ENCODE results near the gene PIAS4. TPM values are rescaled to one million over a fixed set of nuclear protein-coding genes. Genes with fewer than 3 reads are reported as not detected.

Gene PIAS4
- total and polyA plus RNA-seq, 9 of the 15 experiments (the other 6 are each of a cell fraction or from before 2014, with no cell fraction given), result 0.27 to 34.9 (median 14.4) TPM

- peak; percentile 76 to 79 for TF ChIP-seq RAD21 (CRISPR knock-in tag; conservative IDR thresholded peaks at IDR 0.05 in 1 of 2, IDR thresholded peaks at IDR 0.05 in 1 of 2)
- no peak for TF ChIP-seq ZBTB49 (CRISPR knock-in tag; IDR thresholded peaks at IDR 0.05; ENCODE audit: borderline replicate concordance)
- TF ChIP-seq ARID3A (IDR thresholded peaks at IDR 0.05; ENCODE audit: borderline replicate concordance, low read depth, low read length), result peak; percentile 89
- TF ChIP-seq DIDO1 (tag; IDR thresholded peaks at IDR 0.05; ENCODE audit: low read depth), result no peak
- peak in 1 of 2 experiments; percentile 49; a peak in 1 of 4 replicates for TF ChIP-seq ARNT (IDR thresholded peaks at IDR 0.05)
- TF ChIP-seq SMARCC2 (IDR thresholded peaks at IDR 0.05; ENCODE audit: low read depth), result no peak
- TF ChIP-seq ETV6 (IDR thresholded peaks at IDR 0.05; ENCODE audit: borderline replicate concordance in 1 of 2, low read depth in 2 of 2, low read length in 1 of 2), result 0 out of 4 replicates have a peak, but pooled peaks of 1 of the 2 experiments have one; percentile 8
- TF ChIP-seq ETV6 (CRISPR knock-in tag; IDR thresholded peaks at IDR 0.05; ENCODE audit: borderline replicate concordance), result no peak
- no peak for TF ChIP-seq ZBTB17 (CRISPR knock-in tag; IDR thresholded peaks at IDR 0.05)
- peak; percentile 64; the same call in 1 of the 2 replicates for TF ChIP-seq REST (IDR thresholded peaks at IDR 0.05; ENCODE audit: borderline replicate concordance)
- no peak for TF ChIP-seq REST (CRISPR knock-in tag; IDR thresholded peaks at IDR 0.05; ENCODE audit: low read depth)
- 0 out of 2 replicates have a peak, but pooled peaks have one; percentile 22 for TF ChIP-seq SOX6 (IDR thresholded peaks at IDR 0.05)
- TF ChIP-seq XRCC5 (IDR thresholded peaks at IDR 0.05; ENCODE audit: low read depth, low read length), result no peak
Observed at GRCh38 chr19:3986260-3987041, 21.1 kb upstream of the PIAS4 start (continued).
